Cardiac muscle cell (in vitro differentiated cells and primary cell): Measurements from ENCODE around the gene SDCBP2. TPM values are rescaled to one million over a fixed set of nuclear protein-coding genes. Genes with fewer than 3 reads are reported as not detected.

ENCODE experiments used
- DNase-seq, 2 donors: peaks; one replicate each; pipeline versions ENCODE4 v3.0.0 to v3.0.0-alpha.2; 2010 to 2017; ENCODE audit warnings: low read depth in 1 of 2, low spot score in 1 of 2
- H3K27ac ChIP-seq: fragments of 200-600 bp; sonication (generic); 2 replicates; pipeline ENCODE4 v1.5.1; 2016
- H3K27me3 ChIP-seq: fragments of 200-600 bp; sonication (generic); 2 replicates; pipeline ENCODE4 v1.6.0; 2016; ENCODE audit warnings: control low read depth
- H3K36me3 ChIP-seq: fragments of 200-600 bp; sonication (generic); 2 replicates; pipeline ENCODE4 v1.5.1; 2016; ENCODE audit warnings: control low read depth
- H3K4me1 ChIP-seq: fragments of 200-600 bp; sonication (generic); 2 replicates; pipeline ENCODE4 v1.8.1; 2017; ENCODE audit warnings: low read depth, mild to moderate bottlenecking, mixed run types
- H3K4me3 ChIP-seq: fragments of 200-600 bp; sonication (generic); 2 replicates; pipeline ENCODE4 v1.5.1; 2016; ENCODE audit warnings: mild to moderate bottlenecking
- H3K9me3 ChIP-seq: fragments of 200-600 bp; sonication (generic); 2 replicates; pipeline ENCODE4 v1.5.1; 2017; ENCODE audit warnings: low read depth, mild to moderate bottlenecking, control low read depth
- CTCF ChIP-seq: IDR thresholded peaks from 2 replicates; pipeline ENCODE4 v1.5.1; 2012; ENCODE audit warnings: low read depth, mild to moderate bottlenecking, low read length
- polyA plus RNA-seq: library from polyadenylated mRNA; unstranded; fragments of >200 nt; fragmentation: Nextera tagmentation; extraction: Ambion mirVana; gene quantifications from 2 replicates; pipeline ENCODE4 v1.2.1, GENCODE V29; 2016
- total RNA-seq: library from RNA; depleted of rRNA; stranded (reverse); fragments of >200 nt; gene quantifications from 2 replicates; pipeline ENCODE4 v1.2.3, GENCODE V29; 2016

SDCBP2 gene
- total and polyA plus RNA-seq, 2 experiments from 2014 or later: 6.2 to 8.0 TPM

GRCh38 chr20:1335961-1336698, 7.2 kb upstream of the SDCBP2 start:
- Histone ChIP-seq H3K27me3 (no peaks in the 10 kb centered on the region), H3K36me3 (peaks cover 4% of the 10 kb centered on the region), H3K4me1 (peaks cover 5% of the 10 kb centered on the region), H3K27ac (no peak overlapping the region), H3K9me3 (no peaks in the 10 kb centered on the region), H3K4me3 (no peak overlapping the region)
- no peak for DNase-seq
- TF ChIP-seq CTCF: no peak

GRCh38 chr20:1334761-1335160, 5.8 kb upstream of the SDCBP2 start:
- peak in 1 of 2 donors; percentile 51 for DNase-seq
- Histone ChIP-seq H3K9me3 (no peaks in the 10 kb centered on the region), H3K36me3 (peaks cover 4% of the 10 kb centered on the region), H3K4me1 (peaks cover under 1% of the 10 kb centered on the region), H3K4me3 (no peak overlapping the region), H3K27me3 (no peaks in the 10 kb centered on the region), H3K27ac (no peak overlapping the region)
- TF ChIP-seq CTCF: peak; percentile 36

- TF ChIP-seq CTCF: no peak
- Histone ChIP-seq H3K9me3 (no peaks in the 10 kb centered on the region), H3K27ac (no peak overlapping the region), H3K36me3 (peaks cover 4% of the 10 kb centered on the region), H3K4me3 (no peak overlapping the region), H3K27me3 (no peaks in the 10 kb centered on the region), H3K4me1 (no peaks in the 10 kb centered on the region)
- DNase-seq: no peak
These were observed 5.4 kb upstream of the SDCBP2 start for GRCh38 chr20:1334370-1334731.

- no peaks in the 10 kb centered on the region for H3K27me3 ChIP-seq
These were observed 4.8 kb upstream of the SDCBP2 start for GRCh38 chr20:1333462-1334369.

More at GRCh38 chr20:1333462-1334369, 4.8 kb upstream of the SDCBP2 start:
- Histone ChIP-seq H3K36me3 (peaks cover 4% of the 10 kb centered on the region), H3K4me3 (no peak overlapping the region), H3K27ac (no peak overlapping the region), H3K4me1 (no peaks in the 10 kb centered on the region), H3K9me3 (no peaks in the 10 kb centered on the region)
- DNase-seq: no peak
- no peak for TF ChIP-seq CTCF
